ENCODE results near the gene ZFAND3.

Gene ZFAND3

GRCh38 chr6:38141716-38142115 lies 322.2 kb downstream of the ZFAND3 start:
- Histone ChIP-seq H3K4me1 (no peaks in the 10 kb centered on the region), H3K27me3 (no peaks in the 10 kb centered on the region), H3K4me3 (ENCODE audit: low read depth, low read length) (no peak overlapping the region), H3K9me3 (no peaks in the 10 kb centered on the region), H3K36me3 (no peaks in the 10 kb centered on the region)
- DNase-seq, result no peak
- TF ChIP-seq CTCF (IDR thresholded peaks at IDR 0.05; ENCODE audit: low read depth, low read length), result no peak

- DNase-seq, result no peak
- Histone ChIP-seq H3K36me3 (no peaks in the 10 kb centered on the region), H3K4me1 (no peaks in the 10 kb centered on the region), H3K4me3 (ENCODE audit: low read depth, low read length) (no peak overlapping the region), H3K9me3 (no peaks in the 10 kb centered on the region), H3K27me3 (no peaks in the 10 kb centered on the region)
- TF ChIP-seq CTCF (IDR thresholded peaks at IDR 0.05; ENCODE audit: low read depth, low read length), result no peak
Observed at GRCh38 chr6:38142178-38142902, 322.8 kb downstream of the ZFAND3 start.

GRCh38 chr6:38143191-38144150 lies 323.9 kb downstream of the ZFAND3 start:
- TF ChIP-seq CTCF (IDR thresholded peaks at IDR 0.05; ENCODE audit: low read depth, low read length), result no peak
- Histone ChIP-seq H3K4me3 (ENCODE audit: low read depth, low read length) (no peak overlapping the region), H3K36me3 (no peaks in the 10 kb centered on the region), H3K4me1 (no peaks in the 10 kb centered on the region), H3K9me3 (no peaks in the 10 kb centered on the region), H3K27me3 (no peaks in the 10 kb centered on the region)
- DNase-seq, result no peak

- Histone ChIP-seq H3K9me3 (no peaks in the 10 kb centered on the region), H3K27me3 (no peaks in the 10 kb centered on the region), H3K36me3 (no peaks in the 10 kb centered on the region), H3K4me1 (no peaks in the 10 kb centered on the region), H3K4me3 (ENCODE audit: low read depth, low read length) (no peak overlapping the region)
- no peak for TF ChIP-seq CTCF (IDR thresholded peaks at IDR 0.05; ENCODE audit: low read depth, low read length)
- DNase-seq, result no peak
Observed at GRCh38 chr6:38144365-38144945, 324.9 kb downstream of the ZFAND3 start.

- H3K9me3 ChIP-seq, result no peaks in the 10 kb centered on the region
- H3K36me3 ChIP-seq, result no peaks in the 10 kb centered on the region
- H3K4me1 ChIP-seq, result no peaks in the 10 kb centered on the region
- H3K4me3 ChIP-seq (ENCODE audit: low read depth, low read length), result no peak overlapping the region
- H3K27me3 ChIP-seq, result no peaks in the 10 kb centered on the region
- no peak for DNase-seq
- no peak for TF ChIP-seq CTCF (IDR thresholded peaks at IDR 0.05; ENCODE audit: low read depth, low read length)
Observed at GRCh38 chr6:38146021-38146733, 326.6 kb downstream of the ZFAND3 start.
